Stimulated activated CD4-positive, alpha-beta T cell treated with anti-CD3 and anti-CD28 coated beads, Interleukin-12 subunit alpha, Interleukin-12 subunit beta, amount 100 ng/mL, for 4 hours (primary cell): ENCODE data around the gene TECPR2.

ENCODE experiments used
- DNase-seq: peaks from one replicate; pipeline ENCODE4 v3.0.0-alpha.2; 2020

The TECPR2 gene

DNA sequence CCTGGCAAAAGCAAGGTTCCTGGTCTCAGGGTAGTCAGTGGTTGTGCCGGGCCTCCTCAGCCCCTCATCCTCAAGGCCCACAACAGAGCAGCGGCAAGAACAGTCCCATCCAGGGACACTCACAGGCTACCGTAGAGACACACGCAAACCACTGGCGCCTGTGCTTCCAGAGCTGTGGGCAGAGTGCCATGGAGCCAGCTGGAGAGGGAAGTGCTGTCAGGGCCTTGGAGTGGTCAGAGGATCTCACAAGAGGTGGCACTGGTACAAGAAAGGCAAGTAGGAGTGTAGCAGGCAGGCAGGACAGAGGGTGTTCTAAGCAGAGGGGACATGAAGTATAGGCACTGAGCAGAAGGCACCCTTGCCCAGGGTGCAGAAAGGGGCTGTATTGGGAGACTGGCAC is 112.2 kb downstream of the TECPR2 start:
- no peak for DNase-seq

DNA sequence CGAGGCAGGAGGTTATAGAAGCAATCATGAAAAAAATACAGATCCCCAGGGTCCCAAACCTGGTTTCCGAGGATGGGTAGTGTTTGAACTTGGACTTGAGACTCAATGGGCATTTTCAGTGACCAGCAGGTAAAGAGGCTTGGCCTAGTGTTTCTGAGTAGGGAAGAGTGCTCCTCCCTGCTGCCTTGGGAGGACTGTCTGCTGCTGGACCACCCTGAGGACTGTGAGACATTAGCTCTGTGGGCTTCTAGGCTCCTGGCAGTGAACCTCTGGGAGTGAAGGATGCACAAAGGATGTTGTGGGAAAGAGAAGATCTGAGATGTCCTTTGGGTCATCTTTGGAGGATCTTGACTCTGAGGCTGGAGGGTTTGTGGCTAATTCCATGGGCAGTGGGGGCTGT is 116.4 kb downstream of the TECPR2 start:
- no peak for DNase-seq

DNA sequence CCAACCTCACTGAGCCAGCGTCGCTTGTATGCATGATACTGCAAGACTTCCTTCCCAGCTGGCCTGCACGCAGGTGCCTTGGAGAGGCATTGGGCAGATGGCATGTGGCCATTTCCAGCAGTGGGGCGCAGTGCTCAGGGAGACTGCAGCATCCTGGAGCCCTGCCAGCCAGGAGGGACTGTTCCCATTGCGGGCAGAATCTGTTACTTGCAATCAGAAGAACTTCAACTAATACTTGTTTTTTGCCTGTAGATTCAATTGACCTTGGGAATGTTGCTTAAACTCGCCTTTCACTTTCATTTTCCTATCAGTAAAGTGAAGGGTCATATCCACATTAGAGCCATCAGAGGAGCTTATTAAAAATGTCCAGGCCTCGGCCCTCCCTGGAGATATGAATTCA is 117.0 kb downstream of the TECPR2 start:
- DNase-seq = no peak

DNA sequence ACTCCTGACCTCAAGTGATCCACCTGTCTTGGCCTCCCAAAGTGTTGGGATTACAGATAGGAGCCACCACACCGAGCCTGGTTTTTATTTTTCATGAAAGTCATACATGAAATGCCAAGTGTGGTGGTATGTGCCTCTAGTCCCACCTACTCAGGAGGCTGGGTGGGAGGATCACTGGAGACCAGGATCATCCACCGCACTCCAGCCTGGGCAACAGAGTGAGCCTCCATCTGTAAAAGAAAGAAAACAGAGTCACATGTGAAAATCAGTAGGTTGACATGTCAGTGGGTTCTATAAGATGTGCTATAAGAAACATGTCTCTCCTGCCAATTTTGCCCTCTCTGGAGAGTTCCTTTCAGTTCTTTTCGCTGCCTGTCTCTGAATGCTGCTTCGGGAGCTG is 118.6 kb downstream of the TECPR2 start:
- no peak for DNase-seq

GRCh38 chr14:102481791-102482238 is 119.1 kb downstream of the TECPR2 start:
- DNase-seq = no peak

- DNase-seq = no peak
These were observed 121.6 kb downstream of the TECPR2 start for GRCh38 chr14:102484316-102484715.

DNA sequence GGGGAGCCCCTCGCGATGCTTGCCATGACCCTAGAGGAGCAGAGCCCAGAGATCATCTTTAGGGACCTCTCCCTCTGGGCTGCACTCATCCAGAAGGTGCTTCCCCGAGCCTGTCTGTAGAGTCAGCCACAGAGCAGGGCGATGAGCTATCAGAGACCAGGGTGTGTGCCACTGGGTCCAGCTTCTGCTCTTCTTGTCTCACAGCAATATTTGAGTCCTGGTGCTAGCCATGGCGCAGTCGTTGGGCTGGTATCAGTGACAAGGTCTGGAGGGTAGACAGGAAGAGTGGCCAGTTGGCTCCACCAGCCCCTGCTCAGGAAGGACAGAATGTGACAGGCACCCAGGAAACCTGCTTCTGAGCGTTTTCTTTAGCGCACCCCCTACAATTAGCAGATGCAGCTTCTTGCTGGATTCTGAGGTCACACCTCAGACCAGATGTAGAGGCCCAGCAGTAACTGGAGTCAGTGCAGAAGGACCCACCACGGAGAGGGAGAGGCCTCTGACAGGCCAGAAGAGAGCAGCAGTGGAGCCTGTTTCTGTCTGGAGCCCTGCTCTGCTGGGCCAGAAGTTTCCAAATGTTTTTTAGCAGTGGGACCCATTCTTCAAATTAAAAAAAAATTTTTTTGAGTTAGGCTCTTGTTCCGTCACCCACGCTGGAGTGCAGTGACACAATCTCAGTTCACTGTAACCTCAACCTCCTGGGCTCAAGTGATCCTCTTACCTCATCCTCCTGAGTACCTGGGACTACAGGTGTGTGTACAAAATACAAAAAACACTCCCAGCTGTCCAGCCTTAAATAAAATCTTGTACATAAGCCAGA is 123.2 kb downstream of the TECPR2 start:
- DNase-seq = no peak

- DNase-seq = no peak
These were observed 123.9 kb downstream of the TECPR2 start for GRCh38 chr14:102486513-102487203.

GRCh38 chr14:102487204-102487577 is 124.5 kb downstream of the TECPR2 start:
- no peak for DNase-seq

GRCh38 chr14:102490456-102490855 is 127.7 kb downstream of the TECPR2 start:
- DNase-seq = no peak

DNA sequence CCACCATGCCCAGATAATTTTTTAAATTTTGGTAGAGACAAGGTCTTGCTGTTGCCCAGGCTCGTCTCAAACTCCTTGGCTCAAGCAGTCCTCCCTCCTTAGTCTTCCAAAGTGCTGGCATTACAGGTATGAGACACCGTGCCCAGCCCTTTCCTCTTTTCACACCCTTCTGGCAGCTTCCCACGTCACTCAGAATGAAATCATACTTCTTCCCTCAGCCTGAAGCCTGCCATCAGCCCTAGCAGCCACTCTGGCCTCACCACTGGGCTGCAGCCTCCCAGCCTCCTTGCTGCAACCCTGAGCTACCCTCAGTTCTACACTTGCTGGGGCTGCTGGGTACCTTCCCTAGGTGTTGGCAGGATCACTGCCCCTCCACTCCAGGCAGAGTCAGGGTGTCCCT is 128.6 kb downstream of the TECPR2 start:
- no peak for DNase-seq

DNA sequence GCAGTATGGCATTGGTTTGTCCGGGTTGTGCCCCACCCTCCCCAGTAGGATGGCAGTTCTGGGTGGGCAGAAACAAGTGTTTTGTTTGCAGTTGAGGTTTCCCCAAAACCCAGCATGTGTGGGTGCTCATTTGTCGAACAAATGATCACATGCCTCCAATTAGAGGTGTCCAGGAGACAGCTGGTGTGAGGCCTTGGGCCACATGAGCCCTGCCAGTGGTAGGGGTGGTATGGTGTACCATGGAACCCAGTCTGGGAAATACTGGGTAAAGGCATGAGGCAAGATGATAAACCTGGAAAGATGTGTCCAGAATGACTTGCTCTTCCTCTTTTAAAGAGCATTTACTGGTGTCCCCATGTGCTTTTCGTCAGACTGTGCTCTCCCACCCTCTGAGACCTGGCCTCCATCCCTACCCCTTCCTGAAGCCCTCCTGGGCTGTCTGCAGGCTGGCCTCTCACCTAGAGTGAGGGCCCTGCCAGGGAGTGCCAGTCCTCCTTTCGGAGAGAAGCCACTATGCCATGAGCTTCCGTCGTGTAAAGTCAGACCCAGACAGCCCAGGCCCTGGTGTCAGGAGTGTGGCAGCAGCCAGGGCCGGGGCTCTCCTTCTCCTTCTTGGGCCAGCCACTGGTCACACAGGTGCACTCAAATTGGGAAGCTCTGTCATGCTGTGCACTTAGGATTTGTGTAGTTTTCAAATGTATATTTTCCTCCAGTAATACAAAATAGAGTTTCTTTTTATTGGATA is 129.2 kb downstream of the TECPR2 start:
- no peak for DNase-seq

- DNase-seq = no peak
These were observed 129.8 kb downstream of the TECPR2 start for GRCh38 chr14:102492531-102492910.

DNA sequence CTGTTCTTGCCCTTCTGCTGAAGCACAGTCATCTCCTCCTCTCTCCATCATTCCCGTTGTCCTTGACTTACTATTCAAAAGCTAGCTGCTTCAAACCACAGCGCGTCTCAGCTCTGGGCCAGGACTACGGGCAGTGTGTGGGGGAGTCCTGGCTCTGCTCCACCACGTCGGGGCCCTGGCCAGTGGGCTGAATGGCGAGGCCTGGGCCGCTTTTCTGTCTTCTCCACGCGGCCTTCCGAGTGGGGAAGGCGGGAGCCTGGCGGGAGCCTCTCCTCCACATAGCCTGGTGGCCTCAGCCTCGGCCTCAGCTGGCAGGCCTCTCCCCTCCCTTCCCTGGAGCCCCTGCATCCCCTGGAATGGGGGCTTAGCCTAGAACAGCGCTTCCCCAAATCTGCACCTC is 130.4 kb downstream of the TECPR2 start:
- DNase-seq = no peak

DNA sequence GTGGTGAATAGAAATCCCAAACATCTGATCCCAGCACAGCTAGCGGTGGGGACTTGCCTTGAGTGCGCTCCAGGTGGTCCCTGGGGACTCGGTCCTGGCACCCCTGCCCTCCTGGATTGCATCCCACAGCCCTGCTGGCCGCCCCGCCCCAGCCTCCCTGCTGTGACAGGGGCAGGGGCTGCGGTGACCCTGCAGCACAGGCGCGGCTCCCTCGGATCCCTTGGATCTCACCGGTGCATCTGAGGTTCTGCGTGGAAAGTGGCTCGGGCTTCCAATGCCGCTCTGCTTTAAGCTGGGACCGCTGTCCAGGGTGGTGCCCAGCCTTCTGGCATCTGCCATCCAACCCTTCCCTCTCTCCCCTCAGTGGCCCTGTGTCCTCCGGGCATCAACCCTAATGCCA is 130.8 kb downstream of the TECPR2 start:
- DNase-seq = no peak

DNA sequence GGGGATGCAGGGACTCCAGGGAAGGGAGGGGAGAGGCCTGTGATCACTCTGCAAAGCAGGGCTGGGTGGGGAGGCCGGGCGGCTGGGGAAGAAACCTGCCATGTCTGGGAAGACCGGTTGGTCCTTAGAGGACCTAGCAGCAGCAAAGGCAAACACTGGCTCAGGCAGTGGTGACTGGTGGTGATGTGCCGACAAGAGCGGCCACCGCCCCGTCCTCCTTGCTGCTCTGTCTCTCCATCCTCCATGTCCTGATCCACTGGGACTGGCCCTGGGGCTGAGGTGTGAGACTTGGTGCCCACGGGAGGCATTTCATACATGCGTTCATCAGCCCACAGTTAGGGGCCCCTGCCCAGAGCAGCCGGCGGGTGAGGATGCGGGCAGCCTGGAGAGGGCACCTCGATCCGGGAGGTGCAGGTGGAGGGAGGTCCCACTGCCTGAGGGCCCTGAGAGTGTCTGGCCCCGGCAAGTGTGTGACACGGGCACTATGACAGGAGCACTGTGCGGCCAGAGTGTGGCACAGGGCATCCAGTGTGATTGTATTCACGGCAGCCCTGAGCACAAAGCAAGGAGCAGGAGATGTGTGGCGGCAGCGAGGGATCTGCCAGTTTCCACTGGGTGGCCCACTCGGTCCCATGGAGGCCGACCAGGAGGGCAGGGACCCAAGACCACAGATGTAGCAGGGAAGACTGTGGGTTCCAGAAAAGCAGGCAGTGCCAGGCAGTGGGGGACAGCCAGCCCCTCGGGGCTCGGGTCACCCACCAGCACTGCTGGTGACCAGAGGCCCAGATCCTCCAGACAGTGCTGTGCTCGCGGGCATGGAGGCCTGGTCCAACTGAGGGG is 133.0 kb downstream of the TECPR2 start:
- DNase-seq = no peak

DNA sequence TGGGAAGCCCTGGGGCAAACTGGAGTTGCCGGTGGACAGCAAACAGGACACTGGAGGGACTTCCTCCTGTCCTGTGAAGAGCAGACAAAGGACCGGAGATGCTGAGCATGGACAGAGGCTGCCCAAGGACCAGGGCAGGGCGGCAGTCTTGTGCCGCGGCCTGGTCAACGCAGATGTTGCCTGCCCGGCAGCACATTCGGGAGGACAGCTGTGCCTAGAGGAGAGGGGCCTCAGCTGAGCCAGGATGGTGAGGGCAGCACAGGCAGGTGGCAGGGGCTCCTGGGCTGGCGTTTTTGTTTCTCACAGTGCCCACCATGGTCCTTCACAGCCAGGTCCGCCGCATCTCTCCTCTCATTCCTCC is 133.6 kb downstream of the TECPR2 start:
- no peak for DNase-seq

- DNase-seq = no peak
These were observed 134.4 kb downstream of the TECPR2 start for GRCh38 chr14:102496958-102497744.

DNA sequence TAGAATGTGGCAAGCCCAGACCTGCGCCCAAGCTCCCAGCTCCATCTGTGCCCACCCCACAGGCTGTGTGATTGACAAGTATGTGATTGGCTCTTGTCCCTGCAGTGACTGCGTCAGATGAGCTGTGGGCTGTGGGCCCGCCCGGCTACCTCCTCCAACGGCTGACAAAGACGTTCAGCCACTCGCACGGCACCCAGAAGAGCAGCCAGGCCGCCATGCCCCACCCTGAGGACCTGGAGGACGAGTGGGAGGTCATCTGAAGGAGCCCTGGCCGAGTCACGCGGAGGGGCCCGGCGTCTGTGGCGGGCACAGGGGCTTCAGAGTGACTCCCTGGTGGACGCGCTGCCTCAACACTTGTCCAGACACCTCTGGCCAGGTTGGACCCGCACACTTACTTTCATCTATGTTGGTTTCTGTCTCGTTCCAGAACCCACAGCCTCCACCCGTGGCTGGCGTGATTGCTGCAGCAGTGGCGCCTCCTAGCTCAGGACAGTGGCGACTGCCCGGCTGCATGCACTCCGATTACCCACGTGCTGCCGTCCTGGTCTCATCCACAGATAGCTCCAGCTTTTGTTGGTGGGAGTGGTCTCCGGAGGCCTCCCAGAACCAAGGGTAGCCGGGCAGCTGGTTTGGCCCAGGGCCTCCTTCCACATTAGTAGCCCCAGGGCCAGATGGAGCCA is 135.4 kb downstream of the TECPR2 start:
- no peak for DNase-seq

DNA sequence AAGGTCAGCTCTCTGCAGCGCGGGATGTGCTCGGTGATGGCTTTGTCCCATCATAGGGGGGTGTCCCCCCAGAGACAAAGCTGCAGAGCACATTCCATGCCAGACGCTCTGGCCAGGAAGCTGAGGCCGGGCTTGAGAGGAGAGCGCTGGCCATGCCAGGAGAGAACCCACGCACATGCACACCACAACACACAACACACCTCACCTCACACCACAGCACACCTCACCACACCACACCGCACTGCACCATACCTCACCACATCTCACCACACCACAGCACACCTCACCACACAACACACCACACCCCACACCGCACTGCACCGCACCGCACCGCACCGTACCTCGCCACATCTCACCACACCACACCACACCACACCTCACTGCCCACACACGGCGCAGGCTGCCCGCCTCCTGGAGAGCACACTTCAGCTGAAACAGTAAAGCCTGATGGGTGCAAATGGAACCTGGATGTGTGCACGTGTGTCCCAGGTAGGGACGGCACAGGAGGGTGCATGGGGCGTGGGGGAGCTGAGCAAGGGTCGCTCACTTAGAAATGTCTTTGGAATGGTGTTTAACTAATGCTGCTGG is 136.0 kb downstream of the TECPR2 start:
- DNase-seq = no peak
